ENCODE data around the gene PAX4. TPM values are rescaled to one million over a fixed set of nuclear protein-coding genes. Genes with fewer than 3 reads are reported as not detected.

PAX4 gene, protein sequence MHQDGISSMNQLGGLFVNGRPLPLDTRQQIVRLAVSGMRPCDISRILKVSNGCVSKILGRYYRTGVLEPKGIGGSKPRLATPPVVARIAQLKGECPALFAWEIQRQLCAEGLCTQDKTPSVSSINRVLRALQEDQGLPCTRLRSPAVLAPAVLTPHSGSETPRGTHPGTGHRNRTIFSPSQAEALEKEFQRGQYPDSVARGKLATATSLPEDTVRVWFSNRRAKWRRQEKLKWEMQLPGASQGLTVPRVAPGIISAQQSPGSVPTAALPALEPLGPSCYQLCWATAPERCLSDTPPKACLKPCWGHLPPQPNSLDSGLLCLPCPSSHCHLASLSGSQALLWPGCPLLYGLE
- not detected for polyA plus RNA-seq (2013, experiment 1 of 2)
- polyA plus RNA-seq (2013, experiment 2 of 2) = not detected

- 49% methylated on average over 2 of the region's 2 CpGs for WGBS
- Histone ChIP-seq H3K27ac (ENCODE audit: low read depth, low read length) (no peak within 1 kb of the TSS), H3K36me3 (ENCODE audit: insufficient read depth, low read length) (no peaks in the 10 kb centered on the region), H3K9ac (ENCODE audit: low read depth, low read length) (no peak within 1 kb of the TSS), H3K4me3 (ENCODE audit: low read length) (no peak within 1 kb of the TSS), H3K9me3 (ENCODE audit: insufficient read depth, low read depth, low read length) (no peaks in the 10 kb centered on the region), H3K4me1 (ENCODE audit: insufficient read depth, low read length) (peaks cover 3% of the 10 kb centered on the region; the same call in 1 of the 2 replicates), H3K27me3 (ENCODE audit: insufficient read depth, low read length) (peaks cover 64% of the 10 kb centered on the region)
Observed at GRCh38 chr7:127618042-127618441, at the start of gene PAX4. PAX4 (minus strand) TSS chr7:127618142; CDS start chr7:127615928, 2,214 bp downstream.

GRCh38 chr7:127667017-127667670 is 49.2 kb upstream of the PAX4 start:
- 0 out of 2 replicates have a peak, but pooled peaks cover 4% of the 10 kb centered on the region for H3K36me3 ChIP-seq (ENCODE audit: insufficient read depth, low read length)
- WGBS = 76% methylated on average over 2 of the region's 3 CpGs
- no peak overlapping the region for H3K4me3 ChIP-seq (ENCODE audit: low read length)
- no peaks in the 10 kb centered on the region for H3K9me3 ChIP-seq (ENCODE audit: insufficient read depth, low read depth, low read length)
- no peaks in the 10 kb centered on the region; the same call in 1 of the 2 replicates for H3K27me3 ChIP-seq (ENCODE audit: insufficient read depth, low read length)
- H3K27ac ChIP-seq (ENCODE audit: low read depth, low read length) = no peak overlapping the region
- H3K9ac ChIP-seq (ENCODE audit: low read depth, low read length) = no peak overlapping the region
- H3K4me1 ChIP-seq (ENCODE audit: insufficient read depth, low read length) = peaks cover 34% of the 10 kb centered on the region

- H3K9me3 ChIP-seq (ENCODE audit: insufficient read depth, low read depth, low read length) = no peaks in the 10 kb centered on the region
- no peak overlapping the region for H3K9ac ChIP-seq (ENCODE audit: low read depth, low read length)
- H3K4me1 ChIP-seq (ENCODE audit: insufficient read depth, low read length) = peaks cover 34% of the 10 kb centered on the region
- H3K27me3 ChIP-seq (ENCODE audit: insufficient read depth, low read length) = no peaks in the 10 kb centered on the region; the same call in 1 of the 2 replicates
- peak overlapping the region; percentile 34; the same call in 1 of the 2 replicates for H3K27ac ChIP-seq (ENCODE audit: low read depth, low read length)
- WGBS = 87% methylated on average over 4 of the region's 4 CpGs
- no peak overlapping the region for H3K4me3 ChIP-seq (ENCODE audit: low read length)
- H3K36me3 ChIP-seq (ENCODE audit: insufficient read depth, low read length) = 0 out of 2 replicates have a peak, but pooled peaks cover 4% of the 10 kb centered on the region
Observed at GRCh38 chr7:127666602-127667001, 48.7 kb upstream of the PAX4 start.

DNA sequence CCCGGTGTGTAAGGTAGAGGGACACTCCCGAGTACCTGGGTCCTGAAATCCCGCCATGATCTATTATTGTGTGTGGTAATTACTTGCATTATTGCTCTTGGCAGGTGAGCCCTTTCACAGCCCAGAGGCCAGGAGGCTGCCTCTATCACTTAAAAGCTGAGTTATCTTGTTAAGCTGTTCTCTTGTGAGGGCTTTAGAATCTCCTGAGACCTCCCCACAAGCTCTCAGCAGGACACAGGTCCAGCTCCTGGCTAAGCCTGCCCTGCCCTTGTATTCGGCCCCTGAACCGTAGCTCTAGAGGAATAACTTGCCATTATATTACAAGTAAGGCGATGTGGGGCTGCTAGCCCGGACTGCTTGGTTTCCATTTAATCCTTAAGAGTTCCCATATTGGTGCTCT is 48.0 kb upstream of the PAX4 start:
- H3K9ac ChIP-seq (ENCODE audit: low read depth, low read length) = no peak overlapping the region
- H3K27me3 ChIP-seq (ENCODE audit: insufficient read depth, low read length) = no peaks in the 10 kb centered on the region; the same call in 1 of the 2 replicates
- WGBS = 25% methylated on average over 7 of the region's 7 CpGs
- 0 out of 2 replicates have a peak overlapping the region, but pooled peaks have one; percentile 9 for H3K4me3 ChIP-seq (ENCODE audit: low read length)
- H3K27ac ChIP-seq (ENCODE audit: low read depth, low read length) = peak overlapping the region; percentile 34; the same call in 1 of the 2 replicates
- peaks cover 40% of the 10 kb centered on the region for H3K4me1 ChIP-seq (ENCODE audit: insufficient read depth, low read length)
- no peaks in the 10 kb centered on the region for H3K9me3 ChIP-seq (ENCODE audit: insufficient read depth, low read depth, low read length)
- H3K36me3 ChIP-seq (ENCODE audit: insufficient read depth, low read length) = peaks cover 8% of the 10 kb centered on the region; the same call in 1 of the 2 replicates

- no peaks in the 10 kb centered on the region for H3K27me3 ChIP-seq (ENCODE audit: insufficient read depth, low read length)
- H3K36me3 ChIP-seq (ENCODE audit: insufficient read depth, low read length) = peaks cover 46% of the 10 kb centered on the region
- no peak overlapping the region for H3K4me3 ChIP-seq (ENCODE audit: low read length)
- no peak overlapping the region for H3K9ac ChIP-seq (ENCODE audit: low read depth, low read length)
- H3K9me3 ChIP-seq (ENCODE audit: insufficient read depth, low read depth, low read length) = no peaks in the 10 kb centered on the region
- peaks cover 48% of the 10 kb centered on the region for H3K4me1 ChIP-seq (ENCODE audit: insufficient read depth, low read length)
- 98% methylated on average over 2 of the region's 3 CpGs for WGBS
- no peak overlapping the region for H3K27ac ChIP-seq (ENCODE audit: low read depth, low read length)
Observed at GRCh38 chr7:127658970-127659630, 41.2 kb upstream of the PAX4 start.

DNA sequence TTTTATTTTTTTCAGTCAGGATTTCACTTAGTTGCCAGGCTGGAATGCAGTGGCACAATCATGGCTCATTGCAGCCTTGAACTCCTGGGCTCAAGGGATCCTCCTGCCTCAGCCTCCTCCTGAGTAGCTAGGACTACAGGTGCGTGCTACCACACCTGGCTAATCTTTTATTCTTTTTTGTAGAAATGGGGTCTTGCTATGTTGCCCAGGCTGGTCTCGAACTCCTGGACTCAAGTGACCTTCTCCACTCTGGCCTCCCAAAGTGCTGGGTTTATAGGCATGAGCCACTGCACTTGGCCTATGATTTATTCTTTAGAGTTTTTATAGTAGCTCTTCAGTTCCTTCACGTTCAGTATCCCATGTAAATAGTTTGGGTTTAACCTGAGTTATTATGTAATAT is 39.6 kb upstream of the PAX4 start:
- no peak overlapping the region for H3K27ac ChIP-seq (ENCODE audit: low read depth, low read length)
- H3K9ac ChIP-seq (ENCODE audit: low read depth, low read length) = no peak overlapping the region
- no peak overlapping the region for H3K4me3 ChIP-seq (ENCODE audit: low read length)
- no peaks in the 10 kb centered on the region for H3K9me3 ChIP-seq (ENCODE audit: insufficient read depth, low read depth, low read length)
- 99% methylated on average over 3 of the region's 3 CpGs for WGBS
- peaks cover 50% of the 10 kb centered on the region for H3K36me3 ChIP-seq (ENCODE audit: insufficient read depth, low read length)
- H3K4me1 ChIP-seq (ENCODE audit: insufficient read depth, low read length) = peaks cover 59% of the 10 kb centered on the region
- no peaks in the 10 kb centered on the region for H3K27me3 ChIP-seq (ENCODE audit: insufficient read depth, low read length)

GRCh38 chr7:127655720-127656119 is 37.8 kb upstream of the PAX4 start:
- Histone ChIP-seq H3K9ac (ENCODE audit: low read depth, low read length) (no peak overlapping the region), H3K27me3 (ENCODE audit: insufficient read depth, low read length) (no peaks in the 10 kb centered on the region), H3K4me1 (ENCODE audit: insufficient read depth, low read length) (peaks cover 55% of the 10 kb centered on the region), H3K27ac (ENCODE audit: low read depth, low read length) (no peak overlapping the region), H3K4me3 (ENCODE audit: low read length) (0 out of 2 replicates have a peak overlapping the region, but pooled peaks have one; percentile 9), H3K36me3 (ENCODE audit: insufficient read depth, low read length) (peaks cover 41% of the 10 kb centered on the region), H3K9me3 (ENCODE audit: insufficient read depth, low read depth, low read length) (no peaks in the 10 kb centered on the region)
- WGBS = 81% methylated on average over 2 of the region's 2 CpGs

DNA sequence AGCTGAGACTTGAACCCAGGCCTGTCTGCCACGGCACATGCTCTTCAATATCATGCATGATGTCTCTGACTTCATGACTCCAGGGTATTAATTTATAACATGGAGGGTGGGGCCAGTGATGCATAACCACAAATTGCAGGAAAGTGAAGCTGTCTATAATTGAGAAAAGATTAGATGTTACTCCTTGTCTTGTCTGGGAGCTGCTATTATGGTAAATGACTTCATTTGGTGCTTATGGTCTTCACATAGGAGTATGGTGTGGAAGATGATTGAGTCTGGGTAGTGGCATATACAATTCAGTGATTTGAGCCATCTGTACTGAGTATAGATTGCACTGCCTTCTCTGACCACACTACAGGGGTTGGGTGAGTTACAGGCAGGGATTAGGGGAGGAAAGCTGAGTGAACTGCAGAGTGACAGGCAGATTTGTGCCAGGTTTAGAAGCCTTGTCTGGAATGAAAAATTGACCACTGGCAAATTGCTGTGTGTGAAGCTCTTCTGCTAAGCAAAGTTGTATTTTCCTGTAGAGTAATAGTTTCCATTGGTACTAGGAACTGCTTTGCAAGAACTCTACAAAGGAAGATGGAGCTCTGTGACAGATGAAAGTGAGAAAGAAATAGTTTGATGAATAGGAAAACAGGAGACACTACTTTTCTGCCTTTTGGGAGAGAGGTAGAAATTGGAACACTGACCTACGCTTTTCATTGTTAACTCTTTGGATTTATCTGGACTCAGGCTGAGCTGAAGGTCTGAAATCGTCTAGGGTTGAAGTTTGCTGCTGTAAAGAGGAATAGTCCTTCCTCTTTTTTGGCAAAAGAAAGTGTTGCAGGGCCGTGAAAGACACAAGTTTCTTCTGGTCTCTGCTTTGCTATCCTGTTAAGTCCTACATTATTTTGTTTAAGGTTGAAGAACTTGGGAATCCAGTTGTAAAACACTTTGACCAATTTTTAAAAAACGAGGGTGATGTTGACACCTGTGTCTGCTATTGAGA is 36.8 kb upstream of the PAX4 start:
- H3K27me3 ChIP-seq (ENCODE audit: insufficient read depth, low read length) = no peaks in the 10 kb centered on the region
- WGBS = 83% methylated on average over 5 of the region's 5 CpGs
- no peaks in the 10 kb centered on the region for H3K9me3 ChIP-seq (ENCODE audit: insufficient read depth, low read depth, low read length)
- H3K9ac ChIP-seq (ENCODE audit: low read depth, low read length) = 0 out of 2 replicates have a peak overlapping the region, but pooled peaks have one; percentile 42
- peaks cover 48% of the 10 kb centered on the region for H3K4me1 ChIP-seq (ENCODE audit: insufficient read depth, low read length)
- H3K4me3 ChIP-seq (ENCODE audit: low read length) = peak overlapping the region; percentile 99
- peaks cover 32% of the 10 kb centered on the region for H3K36me3 ChIP-seq (ENCODE audit: insufficient read depth, low read length)
- no peak overlapping the region for H3K27ac ChIP-seq (ENCODE audit: low read depth, low read length)

GRCh38 chr7:127653396-127653795 is 35.5 kb upstream of the PAX4 start:
- Histone ChIP-seq H3K27ac (ENCODE audit: low read depth, low read length) (no peak overlapping the region), H3K4me3 (ENCODE audit: low read length) (peak overlapping the region; percentile 99), H3K9ac (ENCODE audit: low read depth, low read length) (peak overlapping the region; percentile 95; the same call in 1 of the 2 replicates), H3K9me3 (ENCODE audit: insufficient read depth, low read depth, low read length) (no peaks in the 10 kb centered on the region), H3K36me3 (ENCODE audit: insufficient read depth, low read length) (peaks cover 20% of the 10 kb centered on the region), H3K27me3 (ENCODE audit: insufficient read depth, low read length) (no peaks in the 10 kb centered on the region), H3K4me1 (ENCODE audit: insufficient read depth, low read length) (peaks cover 39% of the 10 kb centered on the region)
- 93% methylated on average over 3 of the region's 4 CpGs for WGBS

Data from HUES64 (cell line).